GM19455 (cell line): ENCODE measurements around the gene YIPF6.
A peak's percentile ranks its signal among the peaks of the same experiment; 100 is the strongest.
"Not testable (repeated sequence)": the region's sequence is repeated elsewhere in the genome, so short reads cannot be mapped to it uniquely, and the experiment has no call there.

Source experiments
- ATAC-seq: cut with Tn5 transposase; IDR thresholded peaks from one replicate; pipeline ENCODE4 v1.9.1; 2021; ENCODE audit not compliant: unreplicated experiment

The YIPF6 gene

GRCh38 chrX:68503836-68504636 lies 5.2 kb downstream of the YIPF6 start:
- no peak for ATAC-seq

- ATAC-seq: no peak
Observed at GRCh38 chrX:68506649-68507048, 7.8 kb downstream of the YIPF6 start.

GRCh38 chrX:68508799-68509198 lies 9.9 kb downstream of the YIPF6 start:
- no peak for ATAC-seq

- peak; percentile 68 for ATAC-seq
Observed at GRCh38 chrX:68511255-68511654, 12.4 kb downstream of the YIPF6 start.

- not testable (repeated sequence) for ATAC-seq
Observed at GRCh38 chrX:68524680-68525079, 25.8 kb downstream of the YIPF6 start.

- no peak for ATAC-seq
Observed at GRCh38 chrX:68532831-68533533, 34.1 kb downstream of the YIPF6 start.

- no peak for ATAC-seq
Observed at GRCh38 chrX:68533656-68534055, 34.8 kb downstream of the YIPF6 start.

GRCh38 chrX:68534691-68535090 lies 35.8 kb downstream of the YIPF6 start:
- no peak for ATAC-seq

GRCh38 chrX:68536429-68536828 lies 37.6 kb downstream of the YIPF6 start:
- no peak for ATAC-seq

GRCh38 chrX:68536884-68537283 lies 38.0 kb downstream of the YIPF6 start:
- ATAC-seq: no peak

- no peak for ATAC-seq
Observed at GRCh38 chrX:68550193-68550592, 51.3 kb downstream of the YIPF6 start.

GRCh38 chrX:68556036-68556435 lies 57.2 kb downstream of the YIPF6 start:
- ATAC-seq: no peak

- ATAC-seq: not testable (repeated sequence)
Observed at GRCh38 chrX:68557126-68557525, 58.3 kb downstream of the YIPF6 start.

GRCh38 chrX:68559905-68560304 lies 61.1 kb downstream of the YIPF6 start:
- ATAC-seq: not testable (repeated sequence)

- ATAC-seq: no peak
Observed at GRCh38 chrX:68568136-68568535, 69.3 kb downstream of the YIPF6 start.

- no peak for ATAC-seq
Observed at GRCh38 chrX:68570598-68570997, 71.7 kb downstream of the YIPF6 start.

GRCh38 chrX:68571292-68571609 lies 72.4 kb downstream of the YIPF6 start:
- ATAC-seq: no peak

- ATAC-seq: peak; percentile 94
Observed at GRCh38 chrX:68571610-68572311, 72.9 kb downstream of the YIPF6 start.

GRCh38 chrX:68574240-68574639 lies 75.4 kb downstream of the YIPF6 start:
- no peak for ATAC-seq

- ATAC-seq: no peak
Observed at GRCh38 chrX:68579810-68580209, 81.0 kb downstream of the YIPF6 start.

- no peak for ATAC-seq
Observed at GRCh38 chrX:68584221-68584620, 85.4 kb downstream of the YIPF6 start.
